HepG2 (cell line): ENCODE data around the gene EPHA2. TPM values are rescaled to one million over a fixed set of nuclear protein-coding genes. Genes with fewer than 3 reads are reported as not detected.

Source experiments
- ATAC-seq: fragments of 200-7000 bp; cut with Tn5 transposase; 3 replicates; pipeline ENCODE4 v1.9.1; 2020; ENCODE audit warnings: mild to moderate bottlenecking, moderate library complexity
- BruUV-seq: library from RNA; stranded (reverse); fragments of 400-500 nt; replicated peaks from 2 replicates; lab custom pipeline; 2021; lab: Mats Ljungman, UMichigan
- CTCF ChIA-PET: fragments of 300-600 bp; formaldehyde crosslinking; extraction: SDS; loops from one replicate; lab custom pipeline; 2021; ENCODE audit warnings: low total read pairs, inconsistent platforms, low intra/inter-chr PET ratio; lab: Yijun Ruan, JAX
- POLR2A ChIA-PET: fragments of 350-600 bp; sonication (Branson Sonifier 250); formaldehyde crosslinking; loops from one replicate; lab custom pipeline; 2020; ENCODE audit warnings: antibody characterized with exemption, inconsistent platforms; lab: Yijun Ruan, JAX
- DNase-seq: peaks from one replicate; pipeline ENCODE4 v3.0.0-alpha.2; 2015; ENCODE audit warnings: low spot score
- FAIRE-seq: peaks from 3 replicates; lab custom pipeline; 2011; peaks lifted over from hg19 to GRCh38; lab: Jason Lieb, UNC
- H2AFZ ChIP-seq: one replicate; pipeline ENCODE4 v1.6.1; 2011; ENCODE audit warnings: low read length, inconsistent platforms
- H3K27ac ChIP-seq: fragments of 300-600 bp; 3 replicates; pipeline ENCODE4 v1.8.0; 2011; ENCODE audit warnings: mixed run types, mild to moderate bottlenecking, mixed read lengths, low read length, inconsistent platforms; ENCODE audit not compliant: insufficient read depth; ENCODE audit errors: extremely low read length
- H3K27me3 ChIP-seq, 2 experiments: fragments of 200-600 bp in 1 of 2; 2 replicates in 1 of 2; 3 replicates in 1 of 2; pipeline versions ENCODE4 v1.6.0 to v1.8.0; 2011; ENCODE audit warnings: low read length in 2 of 2, mild to moderate bottlenecking in 2 of 2, moderate library complexity in 2 of 2, inconsistent platforms in 1 of 2; ENCODE audit not compliant: insufficient read depth in 2 of 2, control insufficient read depth in 1 of 2
- H3K36me3 ChIP-seq, 2 experiments: fragments of 200-600 bp in 1 of 2; replicated peaks in 1 of 2; 2 replicates in 1 of 2; 3 replicates in 1 of 2; pipeline versions ENCODE4 v1.5.1 to v1.8.0; 2011; ENCODE audit warnings: low read length in 2 of 2, inconsistent platforms in 1 of 2; ENCODE audit not compliant: insufficient read depth in 2 of 2, control insufficient read depth in 1 of 2
- H3K4me1 ChIP-seq: 2 replicates; pipeline ENCODE4 v1.5.1; 2012; ENCODE audit warnings: low read length, inconsistent platforms; ENCODE audit not compliant: insufficient read depth
- H3K4me2 ChIP-seq: 2 replicates; pipeline ENCODE4 v1.6.0; 2011; ENCODE audit warnings: low read depth, low read length, inconsistent platforms
- H3K4me3 ChIP-seq, 3 experiments: fragments of 200-600 bp in 1 of 3; sonication (generic), shearing (Covaris generic) in 1 of 3; replicated peaks in 1 of 3; 2 replicates each; pipeline ENCODE4 v1.5.1; 2011 to 2016; ENCODE audit warnings: low read length in 3 of 3, inconsistent platforms in 2 of 3, low read depth in 2 of 3, mild to moderate bottlenecking in 2 of 3, control low read depth in 1 of 3, mixed read lengths in 1 of 3; ENCODE audit not compliant: insufficient read depth in 1 of 3
- H3K79me2 ChIP-seq: one replicate; pipeline ENCODE4 v1.6.1; 2011; ENCODE audit warnings: low read length, inconsistent platforms; ENCODE audit not compliant: insufficient read depth
- H3K9ac ChIP-seq: 2 replicates; pipeline ENCODE4 v1.6.0; 2011; ENCODE audit warnings: mild to moderate bottlenecking, low read depth, low read length, inconsistent platforms; ENCODE audit not compliant: insufficient read depth
- H3K9me3 ChIP-seq: 2 replicates; pipeline ENCODE4 v1.5.1; 2012; ENCODE audit warnings: mild to moderate bottlenecking, low read length
- H4K20me1 ChIP-seq: 2 replicates; pipeline ENCODE4 v1.6.0; 2011; ENCODE audit warnings: inconsistent platforms, mild to moderate bottlenecking, low read length, moderate library complexity; ENCODE audit not compliant: insufficient read depth
- AGO2 ChIP-seq: fragments of 200-400 bp; formaldehyde crosslinking; optimal IDR thresholded peaks from 2 replicates; pipeline ENCODE3; 2017; ENCODE audit warnings: mild to moderate bottlenecking, low read depth, low read length, moderate library complexity
- ETV5 ChIP-seq: IDR thresholded peaks from 2 replicates; pipeline ENCODE4 v1.6.1; 2018; ENCODE audit warnings: missing biosample characterization, missing genetic modification reagents, inconsistent platforms, borderline replicate concordance
- FOXP1 ChIP-seq, 2 experiments: fragments of 450-650 bp in 1 of 2; IDR thresholded peaks; 2 replicates each; pipeline ENCODE4 v1.6.1; 2017 to 2018; ENCODE audit warnings: antibody characterized with exemption in 1 of 2
- SOX6 ChIP-seq, 2 experiments: fragments of 450-650 bp in 1 of 2; sonication (generic) in 1 of 2; formaldehyde crosslinking in 1 of 2; IDR thresholded peaks; 2 replicates each; pipeline versions ENCODE4 v1.4.0 to v1.6.1; 2017 to 2020; ENCODE audit warnings: antibody characterized with exemption in 1 of 2, mild to moderate bottlenecking in 1 of 2, missing genetic modification reagents in 1 of 2
- ZBTB21 ChIP-seq: sonication (generic); formaldehyde crosslinking; IDR thresholded peaks from 2 replicates; pipeline ENCODE4 v1.4.0; 2020; ENCODE audit warnings: missing genetic modification reagents
- ZFX ChIP-seq: sonication (generic); formaldehyde crosslinking; IDR thresholded peaks from 2 replicates; pipeline ENCODE4 v1.4.0; 2020; ENCODE audit warnings: mild to moderate bottlenecking, low read depth, missing genetic modification reagents, moderate library complexity
- ZNF501 ChIP-seq: sonication (generic); formaldehyde crosslinking; IDR thresholded peaks from 2 replicates; pipeline ENCODE4 v1.5.1; 2020; ENCODE audit warnings: mild to moderate bottlenecking, moderate library complexity, missing genetic modification reagents
- WGBS: methylation state at CpG from one replicate; pipeline ENCODE4 v1.1.6; 2017; ENCODE audit warnings: low lambda C conversion rate; 5-methylcytosine and 5-hydroxymethylcytosine counted together
- in situ Hi-C: cut with HindIII; loops from 2 replicates; pipeline ENCODE4 v1.10.0; 2017; ENCODE audit warnings: low pct_unique_long_range_greater_than_20kb; ENCODE audit not compliant: extremely low pct_ligation_motif_present
- intact Hi-C: fragments of 100-400 bp; cut with micrococcal nuclease; formaldehyde crosslinking; loops from one replicate; pipeline ENCODE4 v1.10.0; 2022; ENCODE audit not compliant: unreplicated experiment
- polyA plus RNA-seq, 8 experiments: library from polyadenylated mRNA; depleted of rRNA in 3 of 8; stranded (reverse) in 7 of 8; unstranded in 1 of 8; fragments of >200 nt; fragmentation: Illumina TruSeq in 4 of 8; extraction: Trizol in 4 of 8; gene quantifications; 2 replicates each; pipeline versions ENCODE4 v1.2.1 to v1.2.3, GENCODE V29; 2011 to 2016; ENCODE audit warnings: low read depth in 4 of 8, missing spikeins in 1 of 8, mixed read lengths in 1 of 8; ENCODE audit not compliant: insufficient read depth in 1 of 8
- total RNA-seq, 5 experiments: library from RNA; depleted of rRNA; stranded (reverse); fragments of >200 nt; fragmentation: Illumina TruSeq; extraction: Trizol; gene quantifications; 2 replicates each; pipeline ENCODE4 v1.2.3, GENCODE V29; 2016; ENCODE audit warnings: low read depth in 1 of 5
- TF ChIP-seq, protein P1 (sequence below): sonication (generic); formaldehyde crosslinking; IDR thresholded peaks from 2 replicates; pipeline ENCODE4 v1.5.0; 2020; ENCODE audit warnings: missing genetic modification reagents
- TF ChIP-seq, protein P2 (sequence below): sonication (generic); formaldehyde crosslinking; IDR thresholded peaks from 2 replicates; pipeline ENCODE4 v1.4.0; 2020; ENCODE audit warnings: missing genetic modification reagents
- TF ChIP-seq, protein P3 (sequence below): sonication (generic); formaldehyde crosslinking; conservative IDR thresholded peaks from 2 replicates; pipeline ENCODE4 v1.4.0; 2020; ENCODE audit warnings: missing genetic modification reagents

EPHA2 gene
- total and polyA plus RNA-seq, 2 of the 13 experiments (the other 11 are each of a cell fraction or from before 2014, with no cell fraction given) = 33.6 to 53.6 TPM

DNA sequence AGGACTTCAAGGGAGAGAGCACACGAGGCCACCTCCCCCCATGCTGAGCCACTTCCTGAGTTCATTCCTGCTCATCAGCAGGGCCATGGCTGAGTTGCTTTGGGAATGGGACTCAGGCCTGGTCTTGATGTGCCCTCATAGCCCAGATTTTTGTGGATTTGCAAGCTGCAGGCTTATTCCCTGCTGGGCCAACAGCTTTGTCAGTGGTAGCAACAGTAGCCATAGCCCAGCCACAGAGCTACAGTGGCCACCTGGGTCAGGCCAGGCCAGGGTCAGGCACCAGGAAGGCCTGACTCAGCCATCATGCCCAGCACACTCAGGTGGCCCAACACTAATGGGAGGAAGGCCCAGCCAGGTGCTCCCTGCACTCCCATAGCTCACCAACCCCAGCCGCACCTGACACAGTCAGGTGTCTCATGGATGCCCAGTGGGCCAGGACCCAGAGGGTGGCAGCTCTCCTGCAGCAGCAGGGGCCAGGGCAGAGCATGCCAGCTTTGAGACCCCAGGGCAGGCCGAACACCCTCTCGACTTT is 33.5 kb downstream of the EPHA2 start (continued):
- TF ChIP-seq, protein P1, sequence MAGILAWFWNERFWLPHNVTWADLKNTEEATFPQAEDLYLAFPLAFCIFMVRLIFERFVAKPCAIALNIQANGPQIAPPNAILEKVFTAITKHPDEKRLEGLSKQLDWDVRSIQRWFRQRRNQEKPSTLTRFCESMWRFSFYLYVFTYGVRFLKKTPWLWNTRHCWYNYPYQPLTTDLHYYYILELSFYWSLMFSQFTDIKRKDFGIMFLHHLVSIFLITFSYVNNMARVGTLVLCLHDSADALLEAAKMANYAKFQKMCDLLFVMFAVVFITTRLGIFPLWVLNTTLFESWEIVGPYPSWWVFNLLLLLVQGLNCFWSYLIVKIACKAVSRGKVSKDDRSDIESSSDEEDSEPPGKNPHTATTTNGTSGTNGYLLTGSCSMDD = 0 out of 2 replicates have a peak, but pooled peaks have one; percentile 29
- TF ChIP-seq ZNF501 (CRISPR knock-in tag) (0 out of 2 replicates have a peak, but pooled peaks have one; percentile 18), AGO2 (peak; percentile 93), ZFX (CRISPR knock-in tag) (peak; percentile 38; the same call in 1 of the 2 replicates), ETV5 (CRISPR knock-in tag) (0 out of 2 replicates have a peak, but pooled peaks have one; percentile 18)

DNA sequence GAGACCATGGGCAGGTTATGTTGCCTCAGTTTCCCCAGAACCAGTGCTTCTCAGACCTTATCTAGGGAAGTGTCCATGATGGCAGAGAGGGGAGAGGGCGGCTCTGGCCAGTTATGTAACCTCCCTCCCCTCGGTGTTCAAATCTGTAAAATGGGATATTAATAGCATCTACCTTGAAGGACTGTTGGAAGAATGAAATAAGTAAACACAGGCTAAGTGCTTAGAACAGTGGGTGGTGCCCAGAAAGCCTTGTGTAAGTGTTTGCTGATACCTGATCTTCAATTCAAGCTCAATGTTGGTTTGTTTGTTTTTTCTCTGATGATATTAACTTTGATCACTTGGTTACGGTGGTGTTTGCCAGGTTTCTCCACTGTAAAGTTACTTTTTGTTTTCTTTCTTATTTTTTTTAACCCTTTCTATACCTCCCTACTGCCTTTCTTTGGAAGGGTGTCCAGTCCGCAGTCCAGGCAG is 34.9 kb downstream of the EPHA2 start:
- Histone ChIP-seq H3K4me3 (no peak overlapping the region), H3K4me1 (peaks cover 75% of the 10 kb centered on the region), H3K27me3 (peaks cover 0 to 3% of the 10 kb centered on the region in 2 experiments; a peak in 1 of 5 replicates), H3K27ac (no peak overlapping the region), H3K9me3 (no peaks in the 10 kb centered on the region), H2AFZ (no peak overlapping the region), H3K36me3 (peaks cover 12 to 15% of the 10 kb centered on the region in 2 experiments), H3K9ac (no peak overlapping the region), H3K79me2 (no peaks in the 10 kb centered on the region), H4K20me1 (peaks cover 16% of the 10 kb centered on the region; the same call in 1 of the 2 replicates), H3K4me2 (no peak overlapping the region)
- BruUV-seq = no TSS peak
- WGBS = 10% methylated on average over 4 of the region's 4 CpGs
- in situ Hi-C loops = no loop called here
- DNase-seq (peak; percentile 64), ATAC-seq (no peak), FAIRE-seq (no peak)
- ChIA-PET POLR2A (interaction anchor here (1.0 to 1.8 kb wide), 5 partner anchors 8 to 43 kb away, joined by 3 to 8 read pairs (median 4); partner anchors contain the start of gene EPHA2), CTCF (no interaction called here)
- intact Hi-C loops = no loop called here
- TF ChIP-seq FOXP1 (IDR thresholded peaks at IDR 0.05) (no peak), FOXP1 (CRISPR knock-in tag; IDR thresholded peaks at IDR 0.05) (peak; percentile 50; the same call in 1 of the 2 replicates), SOX6 (IDR thresholded peaks at IDR 0.05) (no peak), SOX6 (CRISPR knock-in tag; IDR thresholded peaks at IDR 0.05) (peak; percentile 23; the same call in 1 of the 2 replicates), ZBTB21 (CRISPR knock-in tag) (no peak)
- TF ChIP-seq, protein P2, sequence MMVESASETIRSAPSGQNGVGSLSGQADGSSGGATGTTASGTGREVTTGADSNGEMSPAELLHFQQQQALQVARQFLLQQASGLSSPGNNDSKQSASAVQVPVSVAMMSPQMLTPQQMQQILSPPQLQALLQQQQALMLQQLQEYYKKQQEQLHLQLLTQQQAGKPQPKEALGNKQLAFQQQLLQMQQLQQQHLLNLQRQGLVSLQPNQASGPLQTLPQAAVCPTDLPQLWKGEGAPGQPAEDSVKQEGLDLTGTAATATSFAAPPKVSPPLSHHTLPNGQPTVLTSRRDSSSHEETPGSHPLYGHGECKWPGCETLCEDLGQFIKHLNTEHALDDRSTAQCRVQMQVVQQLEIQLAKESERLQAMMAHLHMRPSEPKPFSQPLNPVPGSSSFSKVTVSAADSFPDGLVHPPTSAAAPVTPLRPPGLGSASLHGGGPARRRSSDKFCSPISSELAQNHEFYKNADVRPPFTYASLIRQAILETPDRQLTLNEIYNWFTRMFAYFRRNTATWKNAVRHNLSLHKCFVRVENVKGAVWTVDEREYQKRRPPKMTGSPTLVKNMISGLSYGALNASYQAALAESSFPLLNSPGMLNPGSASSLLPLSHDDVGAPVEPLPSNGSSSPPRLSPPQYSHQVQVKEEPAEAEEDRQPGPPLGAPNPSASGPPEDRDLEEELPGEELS (CRISPR knock-in tag) = peak; percentile 49
- TF ChIP-seq, protein P3, sequence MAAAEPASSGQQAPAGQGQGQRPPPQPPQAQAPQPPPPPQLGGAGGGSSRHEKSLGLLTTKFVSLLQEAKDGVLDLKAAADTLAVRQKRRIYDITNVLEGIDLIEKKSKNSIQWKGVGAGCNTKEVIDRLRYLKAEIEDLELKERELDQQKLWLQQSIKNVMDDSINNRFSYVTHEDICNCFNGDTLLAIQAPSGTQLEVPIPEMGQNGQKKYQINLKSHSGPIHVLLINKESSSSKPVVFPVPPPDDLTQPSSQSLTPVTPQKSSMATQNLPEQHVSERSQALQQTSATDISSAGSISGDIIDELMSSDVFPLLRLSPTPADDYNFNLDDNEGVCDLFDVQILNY (CRISPR knock-in tag) = no peak
